OCI-LY1 (cell line): ENCODE measurements around the gene BDNF.

Experiments used
- H2AFZ ChIP-seq: fragments of 200-600 bp; sonication (generic), shearing (Covaris generic); 2 replicates; pipeline ENCODE4 v1.6.0; 2014; ENCODE audit warnings: antibody characterized with exemption, mild to moderate bottlenecking, low read length
- H3F3A ChIP-seq: fragments of 200-600 bp; sonication (generic), shearing (Covaris generic); 2 replicates; pipeline ENCODE4 v1.6.0; 2014; ENCODE audit warnings: mild to moderate bottlenecking, antibody characterized with exemption, low read length, moderate library complexity; ENCODE audit not compliant: insufficient read depth
- H3K27ac ChIP-seq: fragments of 200-600 bp; sonication (generic); 2 replicates; pipeline ENCODE4 v1.5.1; 2014; ENCODE audit warnings: low read length, mixed run types, mild to moderate bottlenecking, low read depth; ENCODE audit not compliant: poor library complexity, severe bottlenecking
- H3K27me3 ChIP-seq: fragments of 200-600 bp; sonication (generic); 2 replicates; pipeline ENCODE4 v1.6.0; 2014; ENCODE audit warnings: antibody characterized with exemption, mild to moderate bottlenecking, low read length, moderate library complexity; ENCODE audit not compliant: insufficient read depth
- H3K36me3 ChIP-seq: fragments of 200-600 bp; sonication (generic); 2 replicates; pipeline ENCODE4 v1.6.1; 2014; ENCODE audit warnings: mild to moderate bottlenecking, antibody characterized with exemption, low read length, moderate library complexity, mixed read lengths; ENCODE audit not compliant: insufficient read depth
- H3K4me1 ChIP-seq: fragments of 200-600 bp; sonication (generic); 2 replicates; pipeline ENCODE4 v1.5.1; 2014; ENCODE audit warnings: mild to moderate bottlenecking, low read length, moderate library complexity; ENCODE audit not compliant: insufficient read depth, severe bottlenecking
- H3K4me2 ChIP-seq: fragments of 200-600 bp; sonication (generic), shearing (Covaris generic); 2 replicates; pipeline ENCODE4 v1.6.1; 2014; ENCODE audit warnings: low read length
- H3K4me3 ChIP-seq: fragments of 200-600 bp; sonication (generic); 2 replicates; pipeline ENCODE4 v1.5.1; 2014; ENCODE audit warnings: low read length, low read depth, mild to moderate bottlenecking, mixed read lengths; ENCODE audit not compliant: poor library complexity, severe bottlenecking
- H3K79me2 ChIP-seq: fragments of 200-600 bp; shearing (Covaris generic); 2 replicates; pipeline ENCODE4 v1.6.1; 2016; ENCODE audit warnings: mixed run types, low read length, mixed read lengths; ENCODE audit not compliant: insufficient read depth
- H3K9ac ChIP-seq: fragments of 200-600 bp; sonication (generic), shearing (Covaris generic); 2 replicates; pipeline ENCODE4 v1.6.1; 2014; ENCODE audit warnings: mild to moderate bottlenecking, low read length, mixed read lengths
- H3K9me2 ChIP-seq: fragments of 200-600 bp; sonication (generic), shearing (Covaris generic); 2 replicates; pipeline ENCODE4 v1.6.1; 2014; ENCODE audit warnings: low read depth, mild to moderate bottlenecking, low read length, mixed read lengths
- H3K9me3 ChIP-seq: fragments of 200-600 bp; shearing (Covaris generic); 2 replicates; pipeline ENCODE4 v1.6.1; 2014; ENCODE audit warnings: low read length, mixed read lengths
- H4K20me1 ChIP-seq: fragments of 200-600 bp; sonication (generic), shearing (Covaris generic); 2 replicates; pipeline ENCODE4 v1.6.0; 2016; ENCODE audit warnings: mild to moderate bottlenecking, low read length; ENCODE audit not compliant: insufficient read depth
- CTCF ChIP-seq: fragments of 200-600 bp; sonication (generic), shearing (Covaris generic); IDR thresholded peaks from 2 replicates; pipeline ENCODE4 v1.5.1; 2017; ENCODE audit warnings: mild to moderate bottlenecking, antibody characterized with exemption, low read length, moderate library complexity, mixed read lengths
- EZH2 ChIP-seq: fragments of 200-600 bp; sonication (generic), shearing (Covaris generic); IDR thresholded peaks from 2 replicates; pipeline ENCODE4 v1.8.0; 2017; ENCODE audit warnings: borderline replicate concordance, mixed run types, mild to moderate bottlenecking, antibody characterized with exemption, low read length, moderate library complexity, mixed read lengths

BDNF gene

GRCh38 chr11:27663326-27663725 is 36.9 kb downstream of the BDNF start:
- Histone ChIP-seq H3K9me2 (no peaks in the 10 kb centered on the region), H3K4me2 (no peak overlapping the region), H3K4me3 (no peak overlapping the region), H2AFZ (no peak overlapping the region), H4K20me1 (no peaks in the 10 kb centered on the region), H3F3A (no peaks in the 10 kb centered on the region), H3K9ac (no peak overlapping the region), H3K36me3 (no peaks in the 10 kb centered on the region), H3K27me3 (no peaks in the 10 kb centered on the region), H3K4me1 (peaks cover 3% of the 10 kb centered on the region), H3K9me3 (no peaks in the 10 kb centered on the region), H3K79me2 (no peaks in the 10 kb centered on the region), H3K27ac (no peak overlapping the region)
- TF ChIP-seq EZH2 (no peak), CTCF (no peak)

- H3K79me2 ChIP-seq, result no peaks in the 10 kb centered on the region
- TF ChIP-seq CTCF (no peak), EZH2 (no peak)
Measured at GRCh38 chr11:27660171-27660570, 40.1 kb downstream of the BDNF start.

GRCh38 chr11:27658535-27659236 is 41.6 kb downstream of the BDNF start:
- Histone ChIP-seq H3K4me2 (no peak overlapping the region), H3K36me3 (no peaks in the 10 kb centered on the region), H3K9me2 (no peaks in the 10 kb centered on the region), H3F3A (no peaks in the 10 kb centered on the region), H3K79me2 (no peaks in the 10 kb centered on the region), H3K27me3 (no peaks in the 10 kb centered on the region), H3K9me3 (no peaks in the 10 kb centered on the region), H2AFZ (no peak overlapping the region), H4K20me1 (no peaks in the 10 kb centered on the region), H3K4me3 (no peak overlapping the region), H3K9ac (no peak overlapping the region), H3K27ac (no peak overlapping the region), H3K4me1 (no peaks in the 10 kb centered on the region)
- no peak for TF ChIP-seq EZH2
- TF ChIP-seq CTCF, result no peak

More at GRCh38 chr11:27660171-27660570, 40.1 kb downstream of the BDNF start:
- no peaks in the 10 kb centered on the region for H3K36me3 ChIP-seq
- H2AFZ ChIP-seq, result no peak overlapping the region
- H3K4me3 ChIP-seq, result no peak overlapping the region
- no peaks in the 10 kb centered on the region for H3K4me1 ChIP-seq
- H3K9ac ChIP-seq, result no peak overlapping the region
- no peaks in the 10 kb centered on the region for H3K9me3 ChIP-seq
- no peaks in the 10 kb centered on the region for H3K9me2 ChIP-seq
- H3F3A ChIP-seq, result no peaks in the 10 kb centered on the region
- no peaks in the 10 kb centered on the region for H3K27me3 ChIP-seq
- no peaks in the 10 kb centered on the region for H4K20me1 ChIP-seq
- no peak overlapping the region for H3K27ac ChIP-seq
- H3K4me2 ChIP-seq, result no peak overlapping the region
